Measurements from ENCODE around the gene IGIP.

- no peak for TF ChIP-seq CTCF (IDR thresholded peaks at IDR 0.05)
- no peak for TF ChIP-seq POLR2A (IDR thresholded peaks at IDR 0.05)
Observed at GRCh38 chr5:140111011-140111858, 14.5 kb upstream of the IGIP start.

Measured in esophagus squamous epithelium (tissue), 4 donors.